GM13977 (cell line): Measurements from ENCODE around the gene ZBTB44.

ENCODE experiments used
- DNase-seq: peaks from one replicate; pipeline ENCODE4 v3.0.0; 2012; ENCODE audit warnings: low spot score
- CTCF ChIP-seq: IDR thresholded peaks from 2 replicates; pipeline ENCODE4 v1.5.1; 2012; ENCODE audit warnings: mild to moderate bottlenecking, control low read depth; ENCODE audit not compliant: insufficient read depth; ENCODE audit errors: extremely low read depth, missing control alignments
- in situ Hi-C: fragments of 300-500 bp; cut with MboI; formaldehyde crosslinking; loops from one replicate; pipeline ENCODE4 v1.12.0; 2022; ENCODE audit warnings: low sequenced_read_pairs, low pct_unique_long_range_greater_than_20kb, mixed read lengths, inconsistent platforms; ENCODE audit not compliant: unreplicated experiment

The ZBTB44 gene

DNA sequence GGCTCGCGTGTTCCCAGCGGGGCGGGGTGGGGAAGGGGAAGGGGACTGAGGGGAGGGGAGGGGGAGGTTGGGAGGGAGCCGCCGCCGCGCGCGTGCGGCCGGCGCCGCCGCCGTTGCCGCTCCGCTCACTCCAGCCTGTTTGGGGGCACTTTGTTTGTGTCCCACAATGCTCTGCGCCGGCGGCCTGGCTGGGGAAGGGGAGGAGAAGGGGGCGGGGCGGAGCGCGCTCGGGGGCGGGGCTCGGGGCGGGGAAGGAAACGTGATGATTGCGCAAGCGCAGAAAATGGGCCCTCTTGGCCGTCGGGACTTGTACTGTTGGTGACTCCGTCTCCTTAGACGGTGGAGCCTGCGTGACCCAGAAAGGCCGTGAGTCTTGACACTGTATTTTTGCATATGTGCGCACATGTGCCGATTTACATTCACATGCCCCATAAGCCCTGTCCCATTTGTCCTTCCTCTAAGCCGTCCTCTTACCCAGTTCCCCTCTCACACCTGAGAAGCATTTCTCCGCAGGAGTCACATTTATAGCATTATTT is at the start of gene ZBTB44:
Gene ZBTB44, minus strand, starts transcription at position 168 of the 536 bp plus-strand sequence. CDS start 53,044 bp downstream, outside the sequence.
- in situ Hi-C loops = no loop called here
- peak; percentile 97 for DNase-seq
- no peak for TF ChIP-seq CTCF

- no peak for TF ChIP-seq CTCF
- in situ Hi-C loops = no loop called here
- DNase-seq = no peak
Observed at GRCh38 chr11:130359419-130359818, 44.7 kb upstream of the ZBTB44 start.

DNA sequence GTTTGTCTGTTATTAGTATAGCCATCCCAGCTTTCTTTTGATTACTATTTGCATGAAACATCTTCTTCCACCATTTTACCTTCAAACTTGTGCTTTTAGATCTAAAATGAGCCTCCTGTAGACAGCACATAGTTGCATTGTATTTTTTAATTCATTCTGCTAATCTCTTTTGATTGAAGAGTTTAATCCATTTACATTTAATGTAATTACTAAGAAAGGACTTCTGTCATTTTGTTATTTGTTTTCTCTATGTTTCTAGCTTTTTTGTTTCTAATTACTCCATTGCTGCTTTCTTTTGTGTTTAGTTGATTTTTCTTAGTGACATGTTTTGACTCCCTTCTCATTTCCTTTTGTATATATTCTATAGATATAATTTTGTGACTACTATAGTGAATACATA is 43.7 kb upstream of the ZBTB44 start:
- in situ Hi-C loops = no loop called here
- no peak for TF ChIP-seq CTCF
- no peak for DNase-seq

GRCh38 chr11:130347261-130347660 is 32.5 kb upstream of the ZBTB44 start:
- in situ Hi-C loops = no loop called here
- TF ChIP-seq CTCF = no peak
- DNase-seq = no peak

GRCh38 chr11:130344841-130345240 is 30.1 kb upstream of the ZBTB44 start:
- no peak for TF ChIP-seq CTCF
- in situ Hi-C loops = no loop called here
- no peak for DNase-seq

- no peak for TF ChIP-seq CTCF
- no peak for DNase-seq
- in situ Hi-C loops = no loop called here
Observed at GRCh38 chr11:130340671-130341319, 26.1 kb upstream of the ZBTB44 start.

- no peak for DNase-seq
- in situ Hi-C loops = no loop called here
- no peak for TF ChIP-seq CTCF
Observed at GRCh38 chr11:130338667-130339066, 23.9 kb upstream of the ZBTB44 start.
